GM04503 (cell line): ENCODE measurements around the gene ARV1.
"Not testable (repeated sequence)": the region's sequence is repeated elsewhere in the genome, so short reads cannot be mapped to it uniquely, and the experiment has no call there.

ENCODE experiments used
- DNase-seq: peaks from one replicate; pipeline ENCODE4 v3.0.0-alpha.2; 2012; ENCODE audit warnings: low read depth

Gene ARV1

GRCh38 chr1:231019711-231020110 lies 40.8 kb downstream of the ARV1 start:
- DNase-seq = no peak

- no peak for DNase-seq
These were observed 41.3 kb downstream of the ARV1 start for GRCh38 chr1:231020139-231020601.

GRCh38 chr1:231020816-231021215 lies 41.9 kb downstream of the ARV1 start:
- no peak for DNase-seq

- no peak for DNase-seq
These were observed 42.7 kb downstream of the ARV1 start for GRCh38 chr1:231021540-231022031.

- not testable (repeated sequence) for DNase-seq
These were observed 43.6 kb downstream of the ARV1 start for GRCh38 chr1:231022543-231022942.

- DNase-seq = no peak
These were observed 44.3 kb downstream of the ARV1 start for GRCh38 chr1:231023150-231023549.

- DNase-seq = no peak
These were observed 47.7 kb downstream of the ARV1 start for GRCh38 chr1:231026576-231026975.

- DNase-seq = no peak
These were observed 48.4 kb downstream of the ARV1 start for GRCh38 chr1:231027136-231027925.

- DNase-seq = no peak
These were observed 49.1 kb downstream of the ARV1 start for GRCh38 chr1:231027971-231028370.

- DNase-seq = no peak
These were observed 49.8 kb downstream of the ARV1 start for GRCh38 chr1:231028682-231029081.

GRCh38 chr1:231029247-231029646 lies 50.4 kb downstream of the ARV1 start:
- not testable (repeated sequence) for DNase-seq

- no peak for DNase-seq
These were observed 50.9 kb downstream of the ARV1 start for GRCh38 chr1:231029841-231030240.

- no peak for DNase-seq
These were observed 54.1 kb downstream of the ARV1 start for GRCh38 chr1:231032963-231033362.

GRCh38 chr1:231035799-231036198 lies 56.9 kb downstream of the ARV1 start:
- DNase-seq = no peak

GRCh38 chr1:231036416-231036815 lies 57.5 kb downstream of the ARV1 start:
- DNase-seq = no peak

GRCh38 chr1:231037585-231038517 lies 59.0 kb downstream of the ARV1 start:
- DNase-seq = no peak

GRCh38 chr1:231039161-231040018 lies 60.5 kb downstream of the ARV1 start:
- no peak for DNase-seq

GRCh38 chr1:231040019-231040799 lies 61.3 kb downstream of the ARV1 start, which contains the start of gene FAM89A:
TSS of gene FAM89A (minus strand) at chr1:231040254. CDS start at chr1:231040211, 43 bp downstream.
- DNase-seq = no peak

GRCh38 chr1:231040800-231041718 lies 62.2 kb downstream of the ARV1 start:
- DNase-seq = no peak
